GM12875 (cell line): ENCODE results near the gene KAZALD1.

ENCODE experiments used
- H3K4me3 ChIP-seq: one replicate; pipeline ENCODE4 v1.5.1; 2011; ENCODE audit warnings: low read depth, low read length, control low read depth
- TF ChIP-seq, protein P1 (sequence below): IDR thresholded peaks from 2 replicates; pipeline ENCODE4 v1.5.1; 2011; ENCODE audit warnings: low read depth, mild to moderate bottlenecking, control low read depth, inconsistent platforms, low read length, moderate library complexity, borderline replicate concordance; ENCODE audit not compliant: insufficient read depth

The KAZALD1 gene

DNA sequence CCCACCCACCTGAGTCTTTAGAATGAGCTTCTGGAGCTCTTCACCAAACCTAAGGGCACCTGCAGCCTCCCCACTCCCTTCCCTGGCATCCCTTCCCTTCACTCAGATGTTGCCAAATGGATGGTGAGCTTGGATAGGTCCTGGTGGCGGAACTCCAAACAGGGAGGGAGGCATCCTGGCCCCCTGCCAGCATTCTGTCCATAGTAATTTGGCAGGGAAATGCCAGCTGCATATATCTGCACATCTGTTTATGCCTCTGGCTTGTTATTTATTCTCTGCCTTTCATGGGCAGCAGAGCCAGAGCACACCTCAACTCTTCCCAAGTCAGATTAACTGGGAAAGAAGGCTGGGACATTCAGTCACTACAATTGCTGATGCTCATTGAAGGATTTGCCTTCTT is 18.1 kb downstream of the KAZALD1 start:
- TF ChIP-seq, protein P1, sequence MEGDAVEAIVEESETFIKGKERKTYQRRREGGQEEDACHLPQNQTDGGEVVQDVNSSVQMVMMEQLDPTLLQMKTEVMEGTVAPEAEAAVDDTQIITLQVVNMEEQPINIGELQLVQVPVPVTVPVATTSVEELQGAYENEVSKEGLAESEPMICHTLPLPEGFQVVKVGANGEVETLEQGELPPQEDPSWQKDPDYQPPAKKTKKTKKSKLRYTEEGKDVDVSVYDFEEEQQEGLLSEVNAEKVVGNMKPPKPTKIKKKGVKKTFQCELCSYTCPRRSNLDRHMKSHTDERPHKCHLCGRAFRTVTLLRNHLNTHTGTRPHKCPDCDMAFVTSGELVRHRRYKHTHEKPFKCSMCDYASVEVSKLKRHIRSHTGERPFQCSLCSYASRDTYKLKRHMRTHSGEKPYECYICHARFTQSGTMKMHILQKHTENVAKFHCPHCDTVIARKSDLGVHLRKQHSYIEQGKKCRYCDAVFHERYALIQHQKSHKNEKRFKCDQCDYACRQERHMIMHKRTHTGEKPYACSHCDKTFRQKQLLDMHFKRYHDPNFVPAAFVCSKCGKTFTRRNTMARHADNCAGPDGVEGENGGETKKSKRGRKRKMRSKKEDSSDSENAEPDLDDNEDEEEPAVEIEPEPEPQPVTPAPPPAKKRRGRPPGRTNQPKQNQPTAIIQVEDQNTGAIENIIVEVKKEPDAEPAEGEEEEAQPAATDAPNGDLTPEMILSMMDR: no peak

DNA sequence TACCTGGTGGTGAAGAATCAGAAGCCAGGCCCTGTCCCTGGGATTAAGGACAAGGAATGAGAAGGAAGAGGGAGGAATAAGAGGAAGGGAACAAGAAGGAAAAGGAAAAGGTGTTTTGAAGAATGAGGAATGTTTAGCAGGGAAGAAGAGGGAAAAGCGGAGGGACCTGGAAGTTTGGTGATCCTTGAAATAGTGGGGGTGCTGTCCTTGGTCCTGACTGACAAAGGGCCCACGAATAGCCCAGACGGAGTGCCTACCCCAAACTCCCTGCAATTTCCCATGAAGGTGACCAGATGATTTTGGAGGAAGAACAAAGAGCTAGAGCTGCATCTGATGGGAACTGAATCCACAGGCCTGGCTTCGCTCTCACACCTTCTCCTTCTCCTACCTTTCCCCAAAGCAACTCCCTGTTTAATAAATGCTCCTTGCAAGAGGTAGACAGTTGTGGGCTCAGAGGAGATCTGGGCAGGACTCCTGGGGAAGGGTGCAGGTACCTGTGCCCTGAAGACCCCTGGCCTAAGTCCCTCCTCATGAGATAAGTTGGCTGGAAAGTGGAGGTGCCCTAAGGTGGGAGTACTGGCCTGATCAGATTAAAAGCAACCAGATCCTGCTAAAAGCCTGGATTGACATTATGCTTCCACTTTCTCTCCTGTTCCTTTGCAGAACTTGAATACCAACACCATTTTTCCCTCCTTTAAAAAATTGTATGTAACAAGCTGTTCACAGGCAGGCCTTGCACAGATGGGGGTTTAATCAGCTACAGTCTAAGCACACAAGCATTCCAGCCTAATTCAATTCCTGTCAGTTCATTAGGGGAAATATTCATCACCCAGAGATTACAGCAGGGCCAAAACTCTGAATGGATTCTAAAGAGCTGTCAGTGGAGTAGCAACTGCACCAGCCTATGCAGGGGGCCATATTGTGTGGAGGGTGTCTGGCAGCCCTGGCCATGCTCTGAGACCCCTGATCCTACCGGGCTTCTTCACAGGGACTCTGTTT is 19.4 kb downstream of the KAZALD1 start:
- TF ChIP-seq, protein P1: no peak
- no peak overlapping the region for H3K4me3 ChIP-seq

More for the DNA sequence above, 18.1 kb downstream of the KAZALD1 start:
- no peak overlapping the region for H3K4me3 ChIP-seq

DNA sequence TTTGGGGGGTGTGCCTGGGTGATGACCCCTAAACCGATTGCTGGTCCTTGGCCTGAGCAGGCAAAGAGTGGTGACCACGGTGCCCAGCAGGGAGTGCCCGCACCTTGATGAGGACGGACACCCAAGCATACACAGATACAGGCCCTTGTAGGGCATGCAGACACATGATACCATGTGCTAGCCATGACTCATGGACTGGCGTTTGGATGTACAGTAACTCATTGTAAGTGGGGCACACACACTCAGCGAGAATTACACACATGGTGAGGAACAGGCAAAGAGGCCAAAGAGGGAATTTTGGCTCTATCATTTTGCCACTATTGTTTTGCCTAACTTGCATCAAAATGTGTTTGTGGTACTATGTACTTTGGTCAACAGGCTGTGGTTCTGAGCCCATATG is 24.1 kb downstream of the KAZALD1 start:
- TF ChIP-seq, protein P1: no peak
- H3K4me3 ChIP-seq: no peak overlapping the region

DNA sequence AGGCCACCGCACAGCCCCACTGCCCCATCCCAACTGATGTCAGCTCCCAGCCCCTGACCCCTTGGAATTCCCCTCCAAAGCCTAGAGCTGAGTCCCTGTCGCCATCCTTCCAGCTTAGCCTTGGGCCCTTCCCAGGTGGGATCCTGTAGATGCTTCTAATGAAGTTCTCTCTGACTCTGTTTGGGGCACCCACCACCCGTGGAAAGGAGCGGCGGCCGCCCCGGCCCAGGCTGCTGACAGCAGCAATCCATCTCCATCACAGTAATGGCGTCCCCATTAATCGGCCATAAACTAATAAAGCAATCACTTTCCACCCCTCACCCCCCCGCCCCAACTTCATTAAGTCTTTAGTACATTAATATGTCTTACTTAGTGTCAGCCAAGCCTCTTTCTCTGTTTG is 25.6 kb downstream of the KAZALD1 start:
- TF ChIP-seq, protein P1: no peak
- no peak overlapping the region for H3K4me3 ChIP-seq

DNA sequence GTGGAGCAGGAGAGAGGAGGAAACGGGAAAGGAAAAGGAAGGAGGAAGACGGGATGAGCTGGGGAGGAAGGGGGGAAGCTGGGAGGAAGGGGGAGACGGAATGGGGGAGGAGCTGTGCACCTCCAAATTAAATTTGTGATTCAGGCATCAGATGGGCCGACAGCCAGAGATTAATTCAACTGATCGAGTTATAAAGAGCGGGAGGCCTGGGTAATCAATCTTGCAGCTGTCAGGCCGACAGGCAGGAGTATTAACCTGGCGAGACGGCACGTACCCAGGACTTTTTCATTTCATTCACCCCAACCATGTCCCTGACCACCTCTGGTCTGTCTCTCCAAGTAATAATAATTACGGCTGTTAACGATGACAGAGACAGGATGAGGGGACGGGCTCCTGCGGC is 26.2 kb downstream of the KAZALD1 start:
- TF ChIP-seq, protein P1: no peak
- no peak overlapping the region for H3K4me3 ChIP-seq

DNA sequence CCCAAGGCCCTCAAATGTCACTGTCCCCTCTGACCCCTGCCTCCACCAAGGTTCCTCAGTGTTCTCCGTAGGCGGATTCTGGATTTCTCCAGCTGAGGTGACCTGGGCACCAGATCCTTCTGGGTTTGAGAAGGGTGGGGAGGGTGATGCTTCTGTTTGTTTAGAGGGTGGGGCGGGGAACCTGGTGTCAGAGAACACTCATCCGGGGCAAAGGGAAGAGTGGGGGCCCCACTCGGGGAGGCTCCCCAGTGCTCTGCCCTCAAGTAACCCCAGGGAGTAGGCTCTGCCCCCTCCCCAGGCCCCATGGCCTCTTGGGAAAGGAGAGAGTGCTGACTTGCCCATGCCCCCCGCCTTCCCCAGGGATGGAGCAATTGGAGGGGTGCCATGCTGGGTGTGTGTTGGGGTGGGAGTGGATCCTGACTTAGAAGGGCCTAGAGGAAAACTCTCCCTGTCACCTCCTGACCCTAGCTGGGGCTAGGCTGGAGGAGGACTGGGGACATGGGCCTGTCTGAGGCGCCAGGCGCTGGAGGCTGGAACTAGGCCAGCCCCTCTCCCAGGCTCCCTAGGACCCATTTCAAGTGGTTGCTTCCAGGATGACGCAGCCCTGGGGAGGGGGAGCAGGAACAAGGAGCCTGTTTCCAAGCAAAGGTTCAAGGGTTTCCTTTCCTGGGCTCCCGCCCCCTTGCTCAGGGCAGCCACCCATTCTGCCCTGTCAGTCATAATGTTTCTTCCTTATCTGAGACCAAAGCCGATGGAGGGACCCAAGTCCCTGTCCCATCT is 27.9 kb downstream of the KAZALD1 start:
- TF ChIP-seq, protein P1: no peak

DNA sequence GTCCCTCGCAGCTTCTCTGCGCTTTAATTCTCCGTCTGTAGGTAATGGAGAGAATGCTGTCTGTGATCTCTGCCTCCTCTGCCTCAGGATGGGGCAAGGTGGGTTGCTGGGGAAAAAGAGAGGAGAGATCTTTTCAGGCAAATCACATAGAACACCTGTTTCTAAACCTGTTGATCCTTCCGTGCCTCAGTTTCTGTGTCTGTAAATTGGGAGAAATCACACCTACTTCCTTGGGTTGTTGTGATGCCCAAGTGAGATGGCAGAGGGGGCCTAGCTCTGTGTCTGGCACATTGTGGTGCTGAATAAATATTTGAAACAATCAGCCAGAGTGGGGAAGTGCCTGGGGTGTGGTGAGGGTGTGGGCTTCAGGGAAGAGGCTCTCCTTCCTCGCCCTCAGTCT is 28.8 kb downstream of the KAZALD1 start:
- TF ChIP-seq, protein P1: no peak
- no peak overlapping the region for H3K4me3 ChIP-seq

More for the DNA sequence above, 27.9 kb downstream of the KAZALD1 start:
- H3K4me3 ChIP-seq: no peak overlapping the region
